Endodermal cell (in vitro differentiated cells): ENCODE data around the gene RAD17. TPM values are rescaled to one million over a fixed set of nuclear protein-coding genes. Genes with fewer than 3 reads are reported as not detected.
"Not testable (repeated sequence)": the region's sequence is repeated elsewhere in the genome, so short reads cannot be mapped to it uniquely, and the experiment has no call there.

Experiments used
- DNase-seq: peaks from one replicate; pipeline ENCODE4 v3.0.0-alpha.2; 2017
- H3K27ac ChIP-seq: 2 replicates; pipeline ENCODE4 v1.5.1; 2013; ENCODE audit warnings: mild to moderate bottlenecking, low read depth, low read length, moderate library complexity
- H3K27me3 ChIP-seq: 2 replicates; pipeline ENCODE4 v1.6.1; 2013; ENCODE audit warnings: mild to moderate bottlenecking, low read length, moderate library complexity; ENCODE audit not compliant: insufficient read depth, control insufficient read depth, poor library complexity, severe bottlenecking
- H3K36me3 ChIP-seq: 2 replicates; pipeline ENCODE4 v1.7.0; 2013; ENCODE audit warnings: mild to moderate bottlenecking, low read length, moderate library complexity; ENCODE audit not compliant: control insufficient read depth, insufficient read depth
- H3K4me1 ChIP-seq: one replicate; pipeline ENCODE4 v1.7.0; 2013; ENCODE audit warnings: low read length; ENCODE audit not compliant: control insufficient read depth, insufficient read depth
- H3K4me3 ChIP-seq: 2 replicates; pipeline ENCODE4 v1.5.1; 2013; ENCODE audit warnings: mild to moderate bottlenecking, low read length, moderate library complexity
- H3K9ac ChIP-seq: 2 replicates; pipeline ENCODE4 v1.6.1; 2013; ENCODE audit warnings: mild to moderate bottlenecking, low read length, moderate library complexity; ENCODE audit not compliant: poor library complexity, severe bottlenecking; ENCODE audit errors: extremely low read depth
- H3K9me3 ChIP-seq: 2 replicates; pipeline ENCODE4 v1.6.1; 2013; ENCODE audit warnings: mild to moderate bottlenecking, low read length, moderate library complexity; ENCODE audit not compliant: control insufficient read depth
- H3K27ac Mint-ChIP-seq: 2 replicates; pipeline ENCODE4 v1.8.0; 2020; ENCODE audit warnings: mixed read lengths
- H3K27me3 Mint-ChIP-seq: 2 replicates; pipeline ENCODE4 v1.8.0; 2021; ENCODE audit warnings: mild to moderate bottlenecking, mixed read lengths; ENCODE audit not compliant: insufficient read depth
- H3K36me3 Mint-ChIP-seq: 2 replicates; pipeline ENCODE4 v1.8.0; 2020; ENCODE audit warnings: low read depth, mixed read lengths
- H3K4me1 Mint-ChIP-seq: 2 replicates; pipeline ENCODE4 v1.8.0; 2020; ENCODE audit warnings: mixed read lengths
- H3K4me3 Mint-ChIP-seq: 2 replicates; pipeline ENCODE4 v1.8.0; 2020; ENCODE audit warnings: mild to moderate bottlenecking, moderate library complexity, mixed read lengths
- H3K9me3 Mint-ChIP-seq: 2 replicates; pipeline ENCODE4 v1.8.0; 2020; ENCODE audit warnings: mild to moderate bottlenecking, mixed read lengths
- CTCF ChIP-seq: fragments of 200-600 bp; sonication (generic); conservative IDR thresholded peaks from 2 replicates; pipeline ENCODE4 v1.5.0; 2021; ENCODE audit warnings: antibody characterized with exemption, mild to moderate bottlenecking
- WGBS, 2 experiments: methylation state at CpG; one replicate each; pipeline versions ENCODE4 v1.1.5 to v1.1.7; 2013; ENCODE audit warnings: missing lambda C conversion rate in 2 of 2, mixed read lengths in 1 of 2; ENCODE audit not compliant: insufficient coverage in 1 of 2, insufficient read length in 1 of 2; 5-methylcytosine and 5-hydroxymethylcytosine counted together
- total RNA-seq, 2 donors: library from RNA; stranded (reverse); fragmentation: NEBNext Ultra II Directional in 1 of 2; extraction: Animal tissue kit (Norgen Biotek cat#: 25700) in 1 of 2; gene quantifications; 2 replicates in 1 of 2; 3 replicates in 1 of 2; pipeline ENCODE4 v1.2.1, GENCODE V29; 2021

The RAD17 gene
- total RNA-seq, 2 donors from 2014 or later = 30.1 to 40.0 TPM

GRCh38 chr5:69444127-69444754, 74.6 kb downstream of the RAD17 start:
- no peak for TF ChIP-seq CTCF
- H3K27ac ChIP-seq = no peak overlapping the region
- no peak for DNase-seq

GRCh38 chr5:69449511-69449910, 79.9 kb downstream of the RAD17 start:
- Mint-ChIP-seq H3K36me3 (no peaks in the 10 kb centered on the region), H3K4me3 (no peak overlapping the region), H3K27me3 (no peaks in the 10 kb centered on the region), H3K27ac (no peak overlapping the region), H3K4me1 (peaks cover 9% of the 10 kb centered on the region), H3K9me3 (no peaks in the 10 kb centered on the region)
- Histone ChIP-seq H3K27ac (no peak overlapping the region), H3K27me3 (no peaks in the 10 kb centered on the region), H3K4me3 (no peak overlapping the region), H3K4me1 (no peaks in the 10 kb centered on the region), H3K36me3 (no peaks in the 10 kb centered on the region), H3K9ac (no peak overlapping the region), H3K9me3 (no peaks in the 10 kb centered on the region)
- 92 to 97% methylated on average over 3 to 8 of the region's 8 CpGs for WGBS, 2 experiments
- TF ChIP-seq CTCF = no peak
- peak; percentile 21 for DNase-seq

More at GRCh38 chr5:69444127-69444754, 74.6 kb downstream of the RAD17 start:
- 93 to 99% methylated on average over 7 of the region's 7 CpGs for whole genome bisulfite sequencing, 2 experiments
- Histone ChIP-seq H3K4me1 (no peaks in the 10 kb centered on the region), H3K9ac (no peak overlapping the region), H3K9me3 (no peaks in the 10 kb centered on the region), H3K4me3 (no peak overlapping the region), H3K36me3 (peaks cover 10% of the 10 kb centered on the region), H3K27me3 (no peaks in the 10 kb centered on the region)
- Mint-ChIP-seq H3K27me3 (no peaks in the 10 kb centered on the region), H3K9me3 (no peaks in the 10 kb centered on the region), H3K36me3 (peaks cover 15% of the 10 kb centered on the region), H3K4me3 (no peak overlapping the region), H3K27ac (no peak overlapping the region), H3K4me1 (no peaks in the 10 kb centered on the region)

- Histone ChIP-seq H3K27me3 (no peaks in the 10 kb centered on the region), H3K36me3 (no peaks in the 10 kb centered on the region), H3K4me1 (no peaks in the 10 kb centered on the region), H3K27ac (no peak overlapping the region), H3K9me3 (no peaks in the 10 kb centered on the region), H3K9ac (no peak overlapping the region), H3K4me3 (no peak overlapping the region)
- TF ChIP-seq CTCF = no peak
- no peak overlapping the region for H3K4me3 Mint-ChIP-seq
- H3K27me3 Mint-ChIP-seq = no peaks in the 10 kb centered on the region
- no peak overlapping the region for H3K27ac Mint-ChIP-seq
- WGBS, 2 experiments = 94 to 100% methylated on average over 1 of the region's 1 CpG
- no peaks in the 10 kb centered on the region for H3K36me3 Mint-ChIP-seq
- H3K4me1 Mint-ChIP-seq = peaks cover 12% of the 10 kb centered on the region
- DNase-seq = peak; percentile 7
- H3K9me3 Mint-ChIP-seq = no peaks in the 10 kb centered on the region
Measured at GRCh38 chr5:69450116-69450515, 80.5 kb downstream of the RAD17 start.

GRCh38 chr5:69450527-69450926, 80.9 kb downstream of the RAD17 start:
- not testable (repeated sequence) for H3K27ac ChIP-seq, H3K36me3 ChIP-seq, H3K4me3 ChIP-seq, H3K9me3 Mint-ChIP-seq, H3K9ac ChIP-seq, H3K36me3 Mint-ChIP-seq, H3K27me3 ChIP-seq, H3K27ac Mint-ChIP-seq, H3K4me1 ChIP-seq, H3K4me3 Mint-ChIP-seq, H3K9me3 ChIP-seq, H3K27me3 Mint-ChIP-seq
- peak; percentile 6 for DNase-seq
- H3K4me1 Mint-ChIP-seq = peaks cover 12% of the 10 kb centered on the region
- WGBS, 2 experiments = 93 to 95% methylated on average over 6 to 8 of the region's 8 CpGs
